GM19238 (cell line): ENCODE data around the gene ABHD14A.

Experiments
- DNase-seq: peaks from one replicate; pipeline ENCODE4 v3.0.0; 2011; ENCODE audit warnings: low spot score; ENCODE audit not compliant: insufficient read length

ABHD14A gene

DNA sequence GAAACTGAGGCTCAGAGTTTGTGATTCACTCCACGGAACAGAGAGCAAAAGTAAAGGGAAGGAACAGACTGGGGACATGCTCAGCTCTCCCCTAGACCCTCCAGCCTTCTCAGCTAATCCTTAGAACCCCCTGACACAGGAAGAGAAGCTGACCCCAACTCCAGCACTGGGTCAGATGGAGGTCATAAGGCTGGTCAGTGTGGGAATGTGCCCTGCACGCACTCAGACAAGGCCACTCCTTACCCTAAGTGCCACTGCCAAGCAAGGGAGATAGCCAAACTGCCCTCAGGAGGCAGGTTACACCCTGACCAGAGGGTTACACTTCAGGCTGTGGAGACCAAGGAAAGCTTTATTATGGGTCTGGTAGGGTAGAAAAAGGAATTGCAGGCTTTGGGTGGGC, 19.7 kb downstream of the ABHD14A start:
- no peak for DNase-seq

DNA sequence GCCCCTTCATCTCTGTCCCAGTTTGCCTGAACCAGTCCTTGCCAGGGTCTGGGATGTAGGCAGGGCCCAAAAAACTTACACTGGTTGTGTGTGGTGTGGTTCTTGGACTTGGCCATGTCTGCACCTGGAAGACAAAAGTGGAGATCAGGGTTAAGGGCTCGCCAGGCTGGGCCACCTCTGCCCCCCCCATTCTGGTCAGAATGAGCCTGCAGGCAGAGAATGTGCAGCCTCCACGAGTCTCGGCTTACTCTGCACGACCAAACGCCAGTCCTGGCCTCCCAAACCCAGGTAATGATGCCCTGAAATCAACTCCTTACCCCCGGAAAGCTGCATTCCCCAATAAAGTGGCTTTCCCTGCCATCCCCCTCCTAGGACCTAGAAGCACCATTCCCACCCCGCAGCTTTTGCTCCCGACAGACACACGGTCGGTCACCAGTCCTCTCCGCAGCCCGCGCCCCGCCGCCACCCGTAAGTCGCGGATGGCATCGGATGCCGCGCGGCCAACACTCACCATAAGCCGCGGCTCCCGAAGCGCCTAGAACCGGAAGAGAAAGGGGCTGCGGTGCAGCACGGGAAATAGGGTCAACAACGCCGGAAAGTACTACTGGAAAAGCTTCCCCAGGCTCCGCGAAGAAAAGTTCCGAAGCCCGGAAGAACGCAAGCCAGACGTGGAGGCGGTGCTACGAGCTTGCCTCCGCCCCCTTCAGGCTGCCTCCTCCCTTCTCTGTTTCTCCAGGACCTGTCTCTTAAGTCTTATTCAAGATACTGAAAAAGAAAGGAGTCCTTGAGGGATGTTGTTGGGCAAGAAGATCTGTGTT, 20.7 kb downstream of the ABHD14A start, which contains the start of gene RPL29:
TSS of gene RPL29 (minus strand) at position 550 of the 818 bp plus-strand sequence. CDS start at position 116, 434 bp downstream.
- DNase-seq = peak; percentile 94

DNA sequence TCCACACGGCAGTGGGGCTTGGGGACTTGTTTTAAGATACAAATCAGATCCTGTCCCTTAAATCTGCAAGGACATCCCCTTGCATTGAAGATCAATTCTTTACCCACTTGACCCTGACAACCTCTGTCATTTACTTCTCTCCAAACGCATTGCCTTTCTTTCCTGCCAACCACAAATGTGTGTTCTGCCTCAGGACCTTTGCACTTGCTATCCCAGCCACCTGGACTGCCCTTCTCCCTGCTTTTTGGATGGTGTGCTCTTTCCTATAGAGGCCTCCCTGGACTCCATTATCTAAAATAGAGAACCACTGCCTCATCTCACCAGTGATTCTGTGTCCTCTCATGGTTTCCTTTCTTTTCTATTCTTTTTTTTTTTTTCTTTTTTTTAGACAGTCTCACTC, 22.3 kb downstream of the ABHD14A start:
- DNase-seq = no peak

DNA sequence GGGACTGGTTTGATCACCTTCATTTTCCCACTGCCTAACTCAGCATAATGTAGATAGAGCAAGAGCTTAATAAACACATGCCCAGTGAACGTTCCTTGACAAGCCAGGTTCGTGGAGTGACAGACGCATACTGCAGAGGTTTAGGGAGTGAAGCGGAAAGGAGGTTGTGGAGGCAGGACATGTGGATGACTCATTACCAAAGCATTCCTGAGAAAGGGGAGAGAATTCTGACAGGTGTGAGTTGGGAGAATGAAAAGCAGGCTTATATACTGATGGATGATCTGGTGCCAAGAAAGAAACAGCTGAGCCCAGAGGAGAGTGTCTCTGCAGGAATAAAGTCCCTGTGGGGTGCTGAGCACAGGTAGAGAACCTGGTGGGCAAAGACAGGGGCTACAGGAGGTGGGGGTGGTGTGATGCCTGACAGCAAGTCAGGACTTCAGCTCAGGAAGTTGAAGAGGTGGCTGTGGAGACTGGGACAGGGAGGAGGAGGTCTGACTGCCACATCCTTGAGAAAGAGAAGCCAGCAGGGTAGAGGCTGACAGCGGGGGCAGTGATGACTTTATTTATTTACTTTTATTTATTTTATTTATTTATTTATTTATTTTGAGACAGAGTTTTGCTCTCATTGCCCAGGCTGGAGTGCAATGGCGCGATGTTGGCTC, 23.2 kb downstream of the ABHD14A start:
- DNase-seq = no peak

DNA sequence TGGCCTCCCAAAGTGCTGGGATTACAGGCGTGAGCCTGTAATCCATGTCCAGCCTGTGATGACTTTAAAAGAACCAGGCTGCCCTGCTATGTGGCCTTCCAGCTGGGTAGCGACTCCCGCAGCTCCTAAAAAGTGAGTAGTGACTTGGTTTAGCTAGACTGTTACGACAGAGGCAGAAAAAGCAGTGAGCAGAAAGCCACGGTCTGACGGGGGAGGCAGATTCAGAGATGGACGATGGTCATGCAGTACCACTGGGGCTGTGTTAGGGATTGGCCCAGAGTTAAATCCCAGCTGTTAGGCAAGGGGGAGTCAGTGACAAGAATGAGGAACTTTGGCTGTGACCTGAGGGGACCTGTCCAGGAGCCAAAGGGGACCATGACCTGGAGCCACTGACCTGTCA, 23.9 kb downstream of the ABHD14A start:
- no peak for DNase-seq

DNA sequence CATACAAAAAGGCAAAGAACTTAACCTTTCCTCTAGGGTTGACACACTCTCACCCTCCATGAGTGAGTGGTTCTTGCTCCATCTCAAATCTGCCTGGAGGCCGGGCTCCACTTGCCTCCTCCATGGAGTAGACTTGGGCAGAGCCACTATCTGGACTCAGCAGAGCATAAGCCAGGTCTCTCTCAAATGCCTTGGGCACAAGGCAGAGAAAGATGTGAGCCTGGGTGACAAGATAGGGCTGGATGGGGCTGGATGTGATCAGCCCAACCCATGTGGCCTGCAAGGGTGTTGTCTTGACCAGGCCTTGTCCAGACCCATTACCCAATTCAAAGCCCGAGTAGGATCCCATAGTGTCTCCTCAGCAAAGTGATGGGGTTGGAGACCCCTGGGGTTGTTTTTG, 25.0 kb downstream of the ABHD14A start:
- DNase-seq = no peak

GRCh38 chr3:52001443-52001974, 26.6 kb downstream of the ABHD14A start:
- DNase-seq = peak; percentile 97

DNA sequence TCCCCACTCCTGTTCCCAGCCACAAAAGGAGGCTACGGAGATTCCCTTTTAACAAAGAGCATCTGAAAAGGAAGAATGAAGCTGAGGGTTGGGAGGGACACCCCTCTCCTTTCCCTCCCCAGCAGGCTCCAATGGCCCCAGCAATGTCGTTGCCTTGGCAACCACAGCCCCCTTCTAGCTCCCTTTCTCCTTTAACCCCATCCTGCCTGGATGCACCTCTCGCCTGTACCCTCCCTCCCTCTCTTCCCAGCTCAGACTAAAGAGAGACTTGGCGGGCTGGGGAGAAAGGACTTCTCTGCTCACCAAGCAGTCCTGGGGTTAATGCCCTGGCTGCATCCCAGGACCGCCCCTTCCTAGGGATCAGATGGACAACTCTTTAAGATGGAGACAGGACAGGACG, 27.9 kb downstream of the ABHD14A start:
- no peak for DNase-seq

DNA sequence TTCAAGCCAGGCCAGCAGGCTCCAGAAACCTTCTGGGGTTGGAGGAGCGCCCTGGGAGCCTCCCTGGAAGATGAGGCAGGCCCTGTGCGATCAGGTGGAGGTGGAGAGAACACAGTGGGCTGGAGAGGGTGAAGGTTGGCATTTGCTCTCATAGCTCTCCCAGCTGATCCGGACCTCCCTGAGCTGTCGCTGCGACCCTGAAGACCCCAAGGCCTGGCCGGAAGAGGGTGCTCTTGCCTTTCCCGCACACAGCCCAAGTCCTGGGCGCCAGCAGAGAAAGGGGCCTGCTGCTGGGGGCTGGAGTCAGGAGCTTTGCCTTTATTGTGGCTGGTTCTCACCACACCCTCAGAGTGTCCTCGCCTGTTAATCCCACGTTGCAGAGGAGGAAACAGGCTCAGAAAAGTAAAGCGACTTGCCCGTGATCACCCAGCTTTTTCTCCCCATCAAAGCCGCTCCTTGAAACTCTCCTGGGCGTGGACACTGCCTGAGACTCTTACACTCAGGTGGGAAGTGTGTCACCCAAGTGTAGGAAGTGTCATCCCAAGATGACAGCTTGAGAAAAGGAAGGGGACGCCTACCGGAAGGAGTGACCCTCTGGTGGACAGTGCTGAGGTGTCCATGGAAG, 29.4 kb downstream of the ABHD14A start:
- no peak for DNase-seq

DNA sequence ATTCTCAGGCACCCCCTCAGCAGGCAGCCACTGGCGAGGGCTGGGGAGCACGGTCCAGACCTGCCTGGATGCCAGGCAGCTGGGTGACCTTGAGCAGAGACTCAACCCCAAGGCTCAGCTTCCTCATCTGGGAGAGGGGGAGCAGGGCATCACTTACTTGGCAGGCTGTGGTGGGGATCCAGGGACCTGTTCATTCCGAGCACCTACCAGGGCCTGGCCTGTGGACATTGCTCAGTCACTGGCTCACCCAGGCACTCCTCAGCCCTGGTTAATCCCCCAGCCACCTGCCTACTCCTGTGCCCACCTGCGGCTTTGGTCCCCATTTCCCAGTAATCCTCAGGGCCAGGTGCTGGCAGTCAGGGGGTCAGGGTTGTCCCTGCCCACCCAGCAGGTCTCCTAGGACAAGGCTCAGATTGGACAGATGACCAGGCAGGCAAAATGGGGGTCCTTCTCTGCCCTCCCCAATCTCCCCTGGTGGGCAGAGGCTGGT, 30.1 kb downstream of the ABHD14A start:
- no peak for DNase-seq

DNA sequence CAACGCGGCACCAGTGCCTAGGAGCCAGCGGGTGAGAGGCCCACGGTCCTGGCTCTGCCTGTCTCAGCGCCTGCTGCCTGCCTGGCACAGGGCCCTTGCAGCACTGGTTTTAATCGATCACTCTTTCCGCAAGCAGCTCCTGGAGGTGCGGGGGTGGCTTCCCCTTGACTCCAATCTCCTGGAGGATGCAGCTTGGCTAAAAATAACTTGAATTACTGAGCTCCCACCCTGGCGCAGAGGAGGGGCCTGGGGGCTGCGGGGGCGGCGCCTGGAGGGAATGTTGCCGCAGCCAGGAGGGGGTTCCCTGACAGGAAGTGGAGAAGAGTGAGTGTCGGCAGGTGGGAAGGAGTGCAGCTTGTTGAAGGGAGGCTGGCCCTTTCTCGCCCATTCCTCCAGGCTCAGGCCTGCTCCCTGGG, 30.7 kb downstream of the ABHD14A start:
- DNase-seq = no peak

- no peak for DNase-seq
These were observed 31.4 kb downstream of the ABHD14A start for GRCh38 chr3:52006017-52006819.

- DNase-seq = no peak
These were observed 31.9 kb downstream of the ABHD14A start for GRCh38 chr3:52006820-52007133.

- no peak for DNase-seq
These were observed 32.4 kb downstream of the ABHD14A start for GRCh38 chr3:52007291-52007690.

GRCh38 chr3:52010431-52010830, 35.6 kb downstream of the ABHD14A start:
- no peak for DNase-seq

- no peak for DNase-seq
These were observed 37.8 kb downstream of the ABHD14A start for GRCh38 chr3:52012699-52013098.

DNA sequence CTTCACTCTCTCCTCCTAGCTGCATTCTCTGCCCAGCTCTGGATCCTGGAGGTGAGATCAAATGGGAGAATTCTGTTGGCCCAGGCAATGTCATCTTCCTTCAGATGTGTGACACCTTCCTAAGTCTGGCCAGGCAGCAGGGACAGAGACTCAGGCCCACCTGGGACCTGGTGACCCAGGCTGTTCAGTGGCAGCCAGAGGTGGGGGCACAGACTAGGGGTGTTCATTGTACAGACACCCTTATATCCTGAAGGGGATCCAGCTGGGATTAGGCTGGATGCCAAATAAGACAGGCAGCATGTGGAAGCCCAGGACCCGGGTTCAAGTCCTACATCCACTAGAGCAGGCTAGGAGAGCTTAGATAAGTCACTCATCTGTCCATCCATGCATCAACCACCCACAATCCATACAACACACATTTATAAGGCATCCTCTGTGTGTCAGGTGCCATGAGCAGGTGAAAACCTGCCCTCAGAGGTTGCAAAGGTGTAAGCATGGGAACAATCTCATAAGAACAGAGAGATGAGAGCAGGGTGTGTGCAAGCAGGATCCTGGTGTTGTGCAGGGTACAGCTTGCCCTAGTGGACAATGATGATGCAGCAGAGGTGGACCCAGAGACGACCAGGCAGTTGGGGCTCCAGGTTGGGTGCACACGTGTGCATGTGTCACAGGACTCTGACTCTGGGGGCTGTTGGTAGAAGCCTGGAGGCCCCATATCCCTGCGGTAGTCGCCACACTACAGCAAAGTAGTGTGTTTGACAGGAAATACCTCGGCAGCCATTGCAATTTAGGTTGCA, 39.1 kb downstream of the ABHD14A start:
- DNase-seq = no peak

GRCh38 chr3:52014613-52015012, 39.7 kb downstream of the ABHD14A start:
- no peak for DNase-seq

DNA sequence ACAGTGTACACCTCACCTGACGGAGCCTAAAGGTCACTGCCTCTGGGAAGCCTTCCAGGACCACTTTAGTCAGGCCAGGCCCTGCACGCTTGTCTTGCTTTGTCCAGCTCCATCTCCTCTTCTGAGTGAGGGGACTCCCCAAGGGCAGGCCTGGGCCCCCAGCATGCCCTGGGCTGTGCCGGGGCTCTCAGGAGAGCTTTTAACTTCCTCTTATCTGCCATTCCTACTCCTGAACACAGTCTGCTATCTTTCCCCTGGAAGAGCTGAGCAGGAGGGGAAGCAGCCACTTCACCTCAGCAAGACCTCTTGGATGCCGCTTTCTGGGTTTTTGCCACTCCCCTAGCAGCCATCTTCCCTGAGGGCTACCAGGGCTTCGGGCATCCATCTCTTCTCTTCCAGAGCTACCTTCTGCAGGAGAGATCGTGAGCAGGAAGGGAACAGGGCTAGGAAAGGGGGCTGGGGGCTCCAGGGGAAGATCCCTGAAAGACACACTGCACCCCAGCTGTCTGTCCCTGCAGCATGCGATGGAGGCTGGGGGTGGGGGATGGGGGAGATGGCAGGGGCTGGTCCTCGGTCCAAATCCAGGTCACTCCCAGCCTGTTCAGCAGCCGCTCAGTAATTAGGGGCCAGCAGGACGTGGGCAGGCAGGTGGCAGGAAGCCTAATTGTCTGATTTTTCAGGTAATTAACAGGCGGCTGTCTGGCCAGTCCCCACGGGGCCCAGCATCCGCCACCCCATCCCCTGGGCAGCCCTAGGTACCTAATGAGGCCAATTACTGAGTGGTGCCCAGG, 40.8 kb downstream of the ABHD14A start:
- no peak for DNase-seq

DNA sequence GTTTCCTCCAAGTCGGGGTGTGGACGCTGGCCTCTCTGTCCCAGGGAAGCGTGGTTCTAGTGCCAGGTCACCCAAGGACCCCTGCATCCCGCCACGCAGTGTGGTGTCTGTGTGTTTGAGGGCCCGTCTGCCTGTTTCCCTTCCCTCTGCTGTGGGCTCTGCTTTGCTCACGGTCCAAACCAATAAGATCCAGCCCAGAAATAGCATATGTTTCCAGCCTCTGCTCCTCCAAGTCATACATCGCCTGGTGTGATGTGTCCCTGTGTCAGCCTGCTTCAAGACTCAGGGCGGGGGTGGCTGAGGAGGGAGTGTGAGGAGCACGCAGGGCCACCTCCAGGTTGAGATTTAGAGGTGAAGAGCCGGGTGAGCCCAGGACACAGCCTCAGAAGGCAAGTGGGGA, 42.7 kb downstream of the ABHD14A start:
- DNase-seq = no peak
